ENCODE results near the gene ATPAF1.

ATPAF1 gene

DNA sequence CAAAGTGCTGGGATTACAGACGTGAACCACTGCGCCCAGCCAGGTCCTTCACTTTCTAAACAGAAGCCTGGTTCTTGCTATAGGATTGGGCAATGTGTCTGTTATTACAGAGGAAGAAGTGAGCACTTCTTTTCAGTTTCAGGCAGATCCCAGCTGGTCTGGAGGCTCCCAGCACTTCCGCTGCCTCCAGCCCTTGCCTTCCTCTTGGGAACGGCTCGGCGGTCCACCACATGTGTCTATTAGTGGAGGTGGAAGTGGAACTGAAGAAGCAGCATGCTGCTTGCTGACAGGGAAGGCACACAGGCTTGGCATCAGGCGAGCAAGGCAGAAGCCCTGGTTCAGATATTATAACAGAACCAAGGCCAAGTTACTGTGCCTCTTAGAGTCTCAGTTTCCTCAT, 81.1 kb downstream of the ATPAF1 start:
- no peak overlapping the region for H3K14ac ChIP-seq (ENCODE audit: low read length)
- no peak overlapping the region for H3K9ac ChIP-seq (ENCODE audit: low read length)
- no peak overlapping the region for H3K23ac ChIP-seq (ENCODE audit: low read length)
- no peak overlapping the region for H4K12ac ChIP-seq (ENCODE audit: low read depth, low read length)
- no peak overlapping the region for H3K4me2 ChIP-seq (ENCODE audit: low read length)
- H3K4me1 ChIP-seq (ENCODE audit: control insufficient read depth in 1 of 2, insufficient read depth in 2 of 2, low read length in 2 of 2) = no peaks in the 10 kb centered on the region
- H3K27me3 ChIP-seq (ENCODE audit: insufficient read depth, low read length) = no peaks in the 10 kb centered on the region
- H3K4ac ChIP-seq (ENCODE audit: low read depth, low read length) = no peak overlapping the region
- peak in 1 of 2 donors; percentile 14 for DNase-seq
- no peak overlapping the region for H2AK5ac ChIP-seq (ENCODE audit: low read length)
- H3K4me3 ChIP-seq (ENCODE audit: low read depth, low read length) = no peak overlapping the region
- no CpG with 5 or more reads among the region's 7 CpGs for WGBS (ENCODE audit: extremely low coverage, insufficient coverage, insufficient read length)
- no peak overlapping the region for H3K27ac ChIP-seq (ENCODE audit: low read depth, low read length)
- H3K79me2 ChIP-seq (ENCODE audit: control insufficient read depth, insufficient read depth, low read length, poor library complexity) = no peaks in the 10 kb centered on the region
- H2BK12ac ChIP-seq (ENCODE audit: low read length) = no peak overlapping the region
- no peak overlapping the region for H2BK120ac ChIP-seq (ENCODE audit: insufficient read depth, low read length, poor library complexity)
- H3K79me1 ChIP-seq (ENCODE audit: low read length) = no peaks in the 10 kb centered on the region
- no peak overlapping the region for H2AFZ ChIP-seq (ENCODE audit: insufficient read depth, low read length, poor library complexity)
- no peak overlapping the region for H3K18ac ChIP-seq (ENCODE audit: low read length)
- H4K8ac ChIP-seq (ENCODE audit: low read depth, low read length) = no peak overlapping the region
- peaks cover 23 to 46% of the 10 kb centered on the region in 2 experiments for H3K36me3 ChIP-seq (ENCODE audit: control insufficient read depth in 1 of 2, insufficient read depth in 2 of 2, low read length in 2 of 2)
- no peak overlapping the region for H2BK5ac ChIP-seq (ENCODE audit: low read depth, low read length, poor library complexity)
- H4K91ac ChIP-seq (ENCODE audit: low read depth, low read length) = no peak overlapping the region
- no peaks in the 10 kb centered on the region for H3K9me3 ChIP-seq (ENCODE audit: insufficient read depth, low read depth, low read length)

DNA sequence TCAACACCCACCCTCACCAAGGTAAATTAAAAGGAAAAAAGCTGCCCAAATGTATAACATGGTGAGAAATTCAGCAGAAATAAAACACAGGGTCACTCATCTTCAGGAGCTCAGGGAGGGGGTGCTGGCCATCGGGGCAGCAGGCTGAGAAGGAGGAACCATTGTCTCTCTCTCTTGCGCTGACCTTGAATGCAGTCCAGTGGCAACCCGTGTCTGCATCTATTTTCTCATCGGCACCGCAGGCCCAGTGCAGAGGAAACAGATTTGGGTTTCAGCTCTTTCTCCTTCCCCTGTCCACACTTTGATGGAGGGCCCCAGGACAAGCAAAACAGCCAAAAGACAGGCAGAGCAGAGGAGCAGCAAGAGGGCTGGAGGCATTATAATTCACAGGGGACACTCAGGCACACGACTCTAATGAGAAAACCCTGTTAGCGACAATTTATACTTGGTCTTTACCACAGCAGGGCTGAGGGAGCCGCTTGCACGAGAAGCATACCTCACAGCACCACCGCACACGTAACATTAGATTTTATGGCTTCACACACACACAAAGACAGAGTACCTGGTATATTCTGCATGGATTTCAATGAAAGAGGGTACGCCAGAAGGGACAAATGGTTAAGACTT, 82.7 kb downstream of the ATPAF1 start:
- Histone ChIP-seq H4K8ac (ENCODE audit: low read depth, low read length) (no peak overlapping the region), H3K79me2 (ENCODE audit: control insufficient read depth, insufficient read depth, low read length, poor library complexity) (no peaks in the 10 kb centered on the region), H3K4ac (ENCODE audit: low read depth, low read length) (no peak overlapping the region), H3K9me3 (ENCODE audit: insufficient read depth, low read depth, low read length) (no peaks in the 10 kb centered on the region), H2BK5ac (ENCODE audit: low read depth, low read length, poor library complexity) (no peak overlapping the region), H3K23ac (ENCODE audit: low read length) (no peak overlapping the region), H3K18ac (ENCODE audit: low read length) (no peak overlapping the region), H4K91ac (ENCODE audit: low read depth, low read length) (no peak overlapping the region), H2AFZ (ENCODE audit: insufficient read depth, low read length, poor library complexity) (no peak overlapping the region), H3K79me1 (ENCODE audit: low read length) (no peaks in the 10 kb centered on the region), H3K36me3 (ENCODE audit: control insufficient read depth in 1 of 2, insufficient read depth in 2 of 2, low read length in 2 of 2) (peaks cover 22 to 40% of the 10 kb centered on the region in 2 experiments), H3K14ac (ENCODE audit: low read length) (no peak overlapping the region), H2BK12ac (ENCODE audit: low read length) (no peak overlapping the region), H2AK5ac (ENCODE audit: low read length) (no peak overlapping the region), H3K4me3 (ENCODE audit: low read depth, low read length) (no peak overlapping the region), H4K12ac (ENCODE audit: low read depth, low read length) (no peak overlapping the region), H3K27me3 (ENCODE audit: insufficient read depth, low read length) (no peaks in the 10 kb centered on the region), H3K4me1 (ENCODE audit: control insufficient read depth in 1 of 2, insufficient read depth in 2 of 2, low read length in 2 of 2) (no peaks in the 10 kb centered on the region), H3K4me2 (ENCODE audit: low read length) (no peak overlapping the region), H3K9ac (ENCODE audit: low read length) (no peak overlapping the region), H3K27ac (ENCODE audit: low read depth, low read length) (no peak overlapping the region), H2BK120ac (ENCODE audit: insufficient read depth, low read length, poor library complexity) (no peak overlapping the region)
- no CpG with 5 or more reads among the region's 12 CpGs for WGBS (ENCODE audit: extremely low coverage, insufficient coverage, insufficient read length)
- no peak for DNase-seq

DNA sequence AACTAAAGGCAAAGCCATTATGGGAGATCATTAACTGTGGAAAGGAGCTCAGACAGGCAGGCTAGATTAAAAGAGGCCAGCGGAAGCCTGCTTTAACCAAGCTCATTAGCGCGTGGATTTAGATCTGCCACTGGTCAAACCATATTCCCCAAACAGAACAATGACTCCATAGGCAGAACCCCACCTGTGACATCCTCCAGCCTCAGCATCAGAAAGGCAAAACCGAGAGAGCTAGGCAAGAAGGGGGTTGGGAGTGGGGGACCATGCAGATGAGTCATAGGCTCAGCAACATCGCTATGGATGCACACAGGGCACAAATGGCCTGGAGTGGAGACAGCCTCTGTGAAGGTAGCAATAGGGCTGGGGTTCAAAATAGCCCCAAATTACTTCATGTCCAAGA, 84.7 kb downstream of the ATPAF1 start:
- no peak overlapping the region for H2BK120ac ChIP-seq (ENCODE audit: insufficient read depth, low read length, poor library complexity)
- H2AFZ ChIP-seq (ENCODE audit: insufficient read depth, low read length, poor library complexity) = no peak overlapping the region
- no peak overlapping the region for H3K18ac ChIP-seq (ENCODE audit: low read length)
- H3K79me1 ChIP-seq (ENCODE audit: low read length) = no peaks in the 10 kb centered on the region
- no peak overlapping the region for H3K27ac ChIP-seq (ENCODE audit: low read depth, low read length)
- no peak overlapping the region for H4K8ac ChIP-seq (ENCODE audit: low read depth, low read length)
- no peak overlapping the region for H2AK5ac ChIP-seq (ENCODE audit: low read length)
- H3K23ac ChIP-seq (ENCODE audit: low read length) = no peak overlapping the region
- H3K36me3 ChIP-seq (ENCODE audit: control insufficient read depth in 1 of 2, insufficient read depth in 2 of 2, low read length in 2 of 2) = peaks cover 23 to 40% of the 10 kb centered on the region in 2 experiments
- H4K91ac ChIP-seq (ENCODE audit: low read depth, low read length) = no peak overlapping the region
- H3K14ac ChIP-seq (ENCODE audit: low read length) = no peak overlapping the region
- no CpG with 5 or more reads among the region's 5 CpGs for WGBS (ENCODE audit: extremely low coverage, insufficient coverage, insufficient read length)
- no peak overlapping the region for H2BK12ac ChIP-seq (ENCODE audit: low read length)
- no peaks in the 10 kb centered on the region for H3K79me2 ChIP-seq (ENCODE audit: control insufficient read depth, insufficient read depth, low read length, poor library complexity)
- no peak overlapping the region for H2BK5ac ChIP-seq (ENCODE audit: low read depth, low read length, poor library complexity)
- H3K9me3 ChIP-seq (ENCODE audit: insufficient read depth, low read depth, low read length) = no peaks in the 10 kb centered on the region
- no peak overlapping the region for H4K12ac ChIP-seq (ENCODE audit: low read depth, low read length)
- H3K4me1 ChIP-seq (ENCODE audit: control insufficient read depth in 1 of 2, insufficient read depth in 2 of 2, low read length in 2 of 2) = no peaks in the 10 kb centered on the region
- H3K4me3 ChIP-seq (ENCODE audit: low read depth, low read length) = no peak overlapping the region
- H3K4ac ChIP-seq (ENCODE audit: low read depth, low read length) = no peak overlapping the region
- no peaks in the 10 kb centered on the region for H3K27me3 ChIP-seq (ENCODE audit: insufficient read depth, low read length)
- DNase-seq = no peak
- no peak overlapping the region for H3K4me2 ChIP-seq (ENCODE audit: low read length)
- H3K9ac ChIP-seq (ENCODE audit: low read length) = no peak overlapping the region

DNA sequence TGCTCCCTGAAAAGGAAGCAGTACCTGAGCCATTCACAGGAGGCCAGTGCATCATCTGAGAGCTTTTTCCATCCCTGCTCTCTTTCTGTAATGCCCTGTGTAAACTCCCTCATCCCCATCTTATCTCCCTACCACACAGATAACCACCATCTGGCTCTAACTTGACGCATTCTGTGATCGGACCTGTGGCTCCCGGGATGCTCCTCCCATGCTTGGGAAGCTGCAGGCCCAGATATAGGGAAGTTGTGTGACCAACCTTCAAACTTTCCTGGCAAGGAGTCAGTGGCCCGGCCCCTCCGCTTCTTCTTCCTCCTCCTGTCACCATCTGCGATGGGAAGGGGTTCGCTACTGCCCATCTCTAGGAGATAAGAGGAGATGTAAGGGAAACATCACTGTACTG, 85.2 kb downstream of the ATPAF1 start:
- no peak overlapping the region for H2AK5ac ChIP-seq (ENCODE audit: low read length)
- no peaks in the 10 kb centered on the region for H3K79me2 ChIP-seq (ENCODE audit: control insufficient read depth, insufficient read depth, low read length, poor library complexity)
- no peaks in the 10 kb centered on the region for H3K27me3 ChIP-seq (ENCODE audit: insufficient read depth, low read length)
- no peak overlapping the region for H3K4me2 ChIP-seq (ENCODE audit: low read length)
- H3K79me1 ChIP-seq (ENCODE audit: low read length) = no peaks in the 10 kb centered on the region
- no peak overlapping the region for H4K8ac ChIP-seq (ENCODE audit: low read depth, low read length)
- H4K91ac ChIP-seq (ENCODE audit: low read depth, low read length) = no peak overlapping the region
- no peaks in the 10 kb centered on the region for H3K9me3 ChIP-seq (ENCODE audit: insufficient read depth, low read depth, low read length)
- no peak overlapping the region for H3K4me3 ChIP-seq (ENCODE audit: low read depth, low read length)
- H3K23ac ChIP-seq (ENCODE audit: low read length) = no peak overlapping the region
- H3K27ac ChIP-seq (ENCODE audit: low read depth, low read length) = no peak overlapping the region
- no peak overlapping the region for H3K14ac ChIP-seq (ENCODE audit: low read length)
- no peak overlapping the region for H2BK120ac ChIP-seq (ENCODE audit: insufficient read depth, low read length, poor library complexity)
- H3K9ac ChIP-seq (ENCODE audit: low read length) = no peak overlapping the region
- H2AFZ ChIP-seq (ENCODE audit: insufficient read depth, low read length, poor library complexity) = no peak overlapping the region
- no peaks in the 10 kb centered on the region for H3K4me1 ChIP-seq (ENCODE audit: control insufficient read depth in 1 of 2, insufficient read depth in 2 of 2, low read length in 2 of 2)
- WGBS (ENCODE audit: extremely low coverage, insufficient coverage, insufficient read length) = no CpG with 5 or more reads among the region's 7 CpGs
- H4K12ac ChIP-seq (ENCODE audit: low read depth, low read length) = no peak overlapping the region
- no peak overlapping the region for H3K18ac ChIP-seq (ENCODE audit: low read length)
- peaks cover 23 to 40% of the 10 kb centered on the region in 2 experiments for H3K36me3 ChIP-seq (ENCODE audit: control insufficient read depth in 1 of 2, insufficient read depth in 2 of 2, low read length in 2 of 2)
- no peak for DNase-seq
- no peak overlapping the region for H3K4ac ChIP-seq (ENCODE audit: low read depth, low read length)
- H2BK12ac ChIP-seq (ENCODE audit: low read length) = no peak overlapping the region
- no peak overlapping the region for H2BK5ac ChIP-seq (ENCODE audit: low read depth, low read length, poor library complexity)
